ENCODE measurements around the gene REXO1.

DNA sequence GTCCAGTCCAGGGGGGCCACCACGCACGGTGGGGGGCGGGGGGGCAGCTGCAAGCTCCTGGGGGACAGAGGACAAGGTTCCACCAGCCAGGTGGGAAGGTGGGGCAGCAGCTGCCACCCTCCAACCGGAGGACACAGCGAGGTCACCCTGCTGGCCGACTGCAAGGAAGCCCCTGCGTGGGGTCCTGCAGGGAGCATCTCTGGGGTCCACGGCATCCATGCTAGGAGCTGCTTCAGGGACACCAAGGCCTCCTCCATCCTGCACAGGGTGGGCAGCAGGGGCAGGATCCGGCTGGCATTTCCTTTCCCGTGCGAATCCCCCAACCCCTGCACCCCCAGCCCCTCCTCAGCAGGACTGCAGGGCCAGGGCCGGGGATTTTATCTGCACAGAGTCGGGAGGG lies 23.3 kb upstream of the REXO1 start:
- TF ChIP-seq, protein P1, sequence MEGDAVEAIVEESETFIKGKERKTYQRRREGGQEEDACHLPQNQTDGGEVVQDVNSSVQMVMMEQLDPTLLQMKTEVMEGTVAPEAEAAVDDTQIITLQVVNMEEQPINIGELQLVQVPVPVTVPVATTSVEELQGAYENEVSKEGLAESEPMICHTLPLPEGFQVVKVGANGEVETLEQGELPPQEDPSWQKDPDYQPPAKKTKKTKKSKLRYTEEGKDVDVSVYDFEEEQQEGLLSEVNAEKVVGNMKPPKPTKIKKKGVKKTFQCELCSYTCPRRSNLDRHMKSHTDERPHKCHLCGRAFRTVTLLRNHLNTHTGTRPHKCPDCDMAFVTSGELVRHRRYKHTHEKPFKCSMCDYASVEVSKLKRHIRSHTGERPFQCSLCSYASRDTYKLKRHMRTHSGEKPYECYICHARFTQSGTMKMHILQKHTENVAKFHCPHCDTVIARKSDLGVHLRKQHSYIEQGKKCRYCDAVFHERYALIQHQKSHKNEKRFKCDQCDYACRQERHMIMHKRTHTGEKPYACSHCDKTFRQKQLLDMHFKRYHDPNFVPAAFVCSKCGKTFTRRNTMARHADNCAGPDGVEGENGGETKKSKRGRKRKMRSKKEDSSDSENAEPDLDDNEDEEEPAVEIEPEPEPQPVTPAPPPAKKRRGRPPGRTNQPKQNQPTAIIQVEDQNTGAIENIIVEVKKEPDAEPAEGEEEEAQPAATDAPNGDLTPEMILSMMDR (IDR thresholded peaks at IDR 0.05): no peak
- TF ChIP-seq, protein P2, sequence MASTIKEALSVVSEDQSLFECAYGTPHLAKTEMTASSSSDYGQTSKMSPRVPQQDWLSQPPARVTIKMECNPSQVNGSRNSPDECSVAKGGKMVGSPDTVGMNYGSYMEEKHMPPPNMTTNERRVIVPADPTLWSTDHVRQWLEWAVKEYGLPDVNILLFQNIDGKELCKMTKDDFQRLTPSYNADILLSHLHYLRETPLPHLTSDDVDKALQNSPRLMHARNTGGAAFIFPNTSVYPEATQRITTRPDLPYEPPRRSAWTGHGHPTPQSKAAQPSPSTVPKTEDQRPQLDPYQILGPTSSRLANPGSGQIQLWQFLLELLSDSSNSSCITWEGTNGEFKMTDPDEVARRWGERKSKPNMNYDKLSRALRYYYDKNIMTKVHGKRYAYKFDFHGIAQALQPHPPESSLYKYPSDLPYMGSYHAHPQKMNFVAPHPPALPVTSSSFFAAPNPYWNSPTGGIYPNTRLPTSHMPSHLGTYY (CRISPR knock-in tag; IDR thresholded peaks at IDR 0.05): no peak
- no peak for TF ChIP-seq CREB1 (CRISPR knock-in tag; IDR thresholded peaks at IDR 0.05)
- TF ChIP-seq, protein P3, sequence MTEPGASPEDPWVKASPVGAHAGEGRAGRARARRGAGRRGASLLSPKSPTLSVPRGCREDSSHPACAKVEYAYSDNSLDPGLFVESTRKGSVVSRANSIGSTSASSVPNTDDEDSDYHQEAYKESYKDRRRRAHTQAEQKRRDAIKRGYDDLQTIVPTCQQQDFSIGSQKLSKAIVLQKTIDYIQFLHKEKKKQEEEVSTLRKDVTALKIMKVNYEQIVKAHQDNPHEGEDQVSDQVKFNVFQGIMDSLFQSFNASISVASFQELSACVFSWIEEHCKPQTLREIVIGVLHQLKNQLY (CRISPR knock-in tag; IDR thresholded peaks at IDR 0.05): no peak

Measured in WTC11 (cell line).